ENCODE data around the gene TBL2.

- TF ChIP-seq CTCF (IDR thresholded peaks at IDR 0.05) (no peak), SMAD3 (CRISPR knock-in tag; IDR thresholded peaks at IDR 0.05; ENCODE audit: borderline replicate concordance) (no peak), NR2C2 (CRISPR knock-in tag; IDR thresholded peaks at IDR 0.05) (no peak), SP1 (CRISPR knock-in tag; conservative IDR thresholded peaks at IDR 0.05) (no peak)
Observed at GRCh38 chr7:73569042-73569608, 9.3 kb downstream of the TBL2 start.
